HEK293 (cell line): ENCODE measurements around the gene MTRF1L.

ENCODE experiments used
- CTCF ChIA-PET: fragments of 350-600 bp; formaldehyde crosslinking; extraction: SDS; loops from one replicate; lab custom pipeline; 2021; ENCODE audit warnings: antibody characterized with exemption; lab: Yijun Ruan, JAX
- POLR2A ChIA-PET: fragments of 300-600 bp; formaldehyde crosslinking; extraction: SDS; loops from one replicate; lab custom pipeline; 2020; ENCODE audit warnings: antibody characterized with exemption, inconsistent platforms; lab: Yijun Ruan, JAX
- H3K27ac ChIP-seq: fragments of 200-500 bp; sonication (Bioruptor generic); 2 replicates; pipeline ENCODE4 v1.5.1; 2014; ENCODE audit warnings: low read depth, low read length, control low read depth, inconsistent platforms; ENCODE audit errors: extremely low read depth
- H3K36me3 ChIP-seq, 2 experiments: fragments of 200-500 bp in 1 of 2; sonication (Bioruptor generic) in 1 of 2; 1 replicate in 1 of 2; 2 replicates in 1 of 2; pipeline ENCODE4 v1.5.1; 2014 to 2017; ENCODE audit warnings: inconsistent platforms in 2 of 2, low read length in 2 of 2; ENCODE audit not compliant: control insufficient read depth in 2 of 2, insufficient read depth in 1 of 2
- H3K4me1 ChIP-seq: fragments of 200-500 bp; sonication (Bioruptor generic); 2 replicates; pipeline ENCODE4 v1.5.1; 2014; ENCODE audit warnings: mild to moderate bottlenecking, low read length, inconsistent platforms; ENCODE audit not compliant: control insufficient read depth, insufficient read depth
- H3K4me3 ChIP-seq: 2 replicates; pipeline ENCODE4 v1.5.1; 2011; ENCODE audit warnings: low read depth, mild to moderate bottlenecking, control low read depth, low read length, moderate library complexity
- H3K9me3 ChIP-seq: fragments of 200-500 bp; sonication (Bioruptor generic); 2 replicates; pipeline ENCODE4 v1.5.1; 2014; ENCODE audit warnings: low read depth, low read length, inconsistent platforms; ENCODE audit not compliant: control insufficient read depth, insufficient read depth
- BCL11B ChIP-seq: fragments of 450-650 bp; formaldehyde crosslinking; IDR thresholded peaks from 2 replicates; pipeline ENCODE4 v1.5.1; 2016; ENCODE audit warnings: low read depth, missing biosample characterization, missing genetic modification characterization
- GLIS1 ChIP-seq: fragments of 450-650 bp; formaldehyde crosslinking; IDR thresholded peaks from 2 replicates; pipeline ENCODE4 v1.5.1; 2016; ENCODE audit warnings: missing biosample characterization, missing genetic modification characterization
- KLF16 ChIP-seq: fragments of 450-650 bp; formaldehyde crosslinking; IDR thresholded peaks from 2 replicates; pipeline ENCODE4 v1.5.1; 2017; ENCODE audit warnings: missing biosample characterization, missing genetic modification characterization
- SCRT2 ChIP-seq: fragments of 450-650 bp; formaldehyde crosslinking; IDR thresholded peaks from 2 replicates; pipeline ENCODE4 v1.5.1; 2016; ENCODE audit warnings: missing biosample characterization, missing genetic modification characterization
- YY2 ChIP-seq: fragments of 450-650 bp; formaldehyde crosslinking; IDR thresholded peaks from 2 replicates; pipeline ENCODE4 v1.5.1; 2016; ENCODE audit warnings: missing biosample characterization, missing genetic modification characterization
- ZBTB48 ChIP-seq: fragments of 450-650 bp; formaldehyde crosslinking; IDR thresholded peaks from 2 replicates; pipeline ENCODE4 v1.5.1; 2016; ENCODE audit warnings: missing biosample characterization, missing genetic modification characterization
- ZFP3 ChIP-seq: fragments of 450-650 bp; formaldehyde crosslinking; IDR thresholded peaks from 2 replicates; pipeline ENCODE4 v1.5.1; 2016; ENCODE audit warnings: low read depth, missing biosample characterization, missing genetic modification characterization
- ZNF19 ChIP-seq: fragments of 450-650 bp; formaldehyde crosslinking; IDR thresholded peaks from 2 replicates; pipeline ENCODE4; 2016; ENCODE audit warnings: missing biosample characterization, missing genetic modification characterization, low read depth
- ZNF202 ChIP-seq: fragments of 450-650 bp; formaldehyde crosslinking; IDR thresholded peaks from 2 replicates; pipeline ENCODE4 v1.5.1; 2016; ENCODE audit warnings: missing biosample characterization, missing genetic modification characterization, borderline replicate concordance
- ZNF292 ChIP-seq: fragments of 450-650 bp; formaldehyde crosslinking; IDR thresholded peaks from 2 replicates; pipeline ENCODE4 v1.5.1; 2016; ENCODE audit warnings: low read depth, missing biosample characterization, missing genetic modification characterization, borderline replicate concordance
- ZNF394 ChIP-seq: fragments of 450-650 bp; formaldehyde crosslinking; IDR thresholded peaks from 2 replicates; pipeline ENCODE4 v1.5.1; 2016; ENCODE audit warnings: missing biosample characterization, missing genetic modification characterization, mild to moderate bottlenecking, moderate library complexity, borderline replicate concordance
- ZNF501 ChIP-seq: fragments of 450-650 bp; formaldehyde crosslinking; IDR thresholded peaks from 2 replicates; pipeline ENCODE4 v1.5.1; 2016; ENCODE audit warnings: missing biosample characterization, missing genetic modification characterization
- ZNF560 ChIP-seq: fragments of 450-650 bp; formaldehyde crosslinking; IDR thresholded peaks from 2 replicates; pipeline ENCODE4 v1.5.1; 2017; ENCODE audit warnings: missing biosample characterization, missing genetic modification characterization, borderline replicate concordance
- ZNF624 ChIP-seq: fragments of 450-650 bp; formaldehyde crosslinking; IDR thresholded peaks from 2 replicates; pipeline ENCODE4 v1.5.1; 2017; ENCODE audit warnings: missing biosample characterization, missing genetic modification characterization
- ZNF658 ChIP-seq: fragments of 450-650 bp; formaldehyde crosslinking; IDR thresholded peaks from 2 replicates; pipeline ENCODE4; 2016; ENCODE audit warnings: missing biosample characterization, missing genetic modification characterization
- ZNF792 ChIP-seq: fragments of 450-650 bp; formaldehyde crosslinking; IDR thresholded peaks from 2 replicates; pipeline ENCODE4 v1.5.1; 2016; ENCODE audit warnings: missing biosample characterization, missing genetic modification characterization
- TF ChIP-seq, protein P1 (sequence below): fragments of 450-650 bp; formaldehyde crosslinking; IDR thresholded peaks from 2 replicates; pipeline ENCODE4 v1.5.1; 2016; ENCODE audit warnings: missing biosample characterization, missing genetic modification characterization, borderline replicate concordance
- TF ChIP-seq, protein P2 (sequence below): fragments of 450-650 bp; formaldehyde crosslinking; optimal IDR thresholded peaks from 2 replicates; pipeline ENCODE3; 2016; ENCODE audit warnings: missing biosample characterization, mild to moderate bottlenecking, missing genetic modification characterization
- TF ChIP-seq, protein P3 (sequence below): fragments of 450-650 bp; formaldehyde crosslinking; IDR thresholded peaks from 2 replicates; pipeline ENCODE4 v1.5.1; 2016; ENCODE audit warnings: missing biosample characterization, missing genetic modification characterization
- TF ChIP-seq, protein P4 (sequence below): fragments of 450-650 bp; formaldehyde crosslinking; IDR thresholded peaks from 2 replicates; pipeline ENCODE4 v1.5.1; 2016; ENCODE audit warnings: missing biosample characterization, missing genetic modification characterization

MTRF1L gene

DNA sequence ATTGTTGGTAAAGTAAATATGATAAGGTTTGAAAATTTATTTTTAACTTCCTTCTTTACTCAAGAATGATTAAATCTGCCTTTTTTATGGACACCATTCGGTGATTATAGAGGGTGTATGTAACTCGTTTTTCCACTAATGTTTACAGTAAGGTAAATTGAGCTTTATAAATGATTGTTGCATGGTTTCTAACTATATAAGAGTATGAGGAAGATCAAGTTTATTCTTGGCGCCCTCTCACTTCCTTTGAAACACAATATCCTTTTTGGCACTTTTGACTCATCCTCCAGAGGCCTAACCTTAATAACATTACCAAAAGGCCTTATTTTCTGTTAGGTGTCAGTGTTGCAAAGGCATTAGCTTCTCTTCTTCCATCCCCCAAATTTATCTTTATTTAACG is 41.8 kb upstream of the MTRF1L start:
- Histone ChIP-seq H3K4me3 (no peak overlapping the region), H3K27ac (no peak overlapping the region), H3K9me3 (no peaks in the 10 kb centered on the region), H3K36me3 (peaks cover 0 to 20% of the 10 kb centered on the region in 2 experiments; a peak in 1 of 3 replicates), H3K4me1 (no peaks in the 10 kb centered on the region)
- TF ChIP-seq, protein P1, sequence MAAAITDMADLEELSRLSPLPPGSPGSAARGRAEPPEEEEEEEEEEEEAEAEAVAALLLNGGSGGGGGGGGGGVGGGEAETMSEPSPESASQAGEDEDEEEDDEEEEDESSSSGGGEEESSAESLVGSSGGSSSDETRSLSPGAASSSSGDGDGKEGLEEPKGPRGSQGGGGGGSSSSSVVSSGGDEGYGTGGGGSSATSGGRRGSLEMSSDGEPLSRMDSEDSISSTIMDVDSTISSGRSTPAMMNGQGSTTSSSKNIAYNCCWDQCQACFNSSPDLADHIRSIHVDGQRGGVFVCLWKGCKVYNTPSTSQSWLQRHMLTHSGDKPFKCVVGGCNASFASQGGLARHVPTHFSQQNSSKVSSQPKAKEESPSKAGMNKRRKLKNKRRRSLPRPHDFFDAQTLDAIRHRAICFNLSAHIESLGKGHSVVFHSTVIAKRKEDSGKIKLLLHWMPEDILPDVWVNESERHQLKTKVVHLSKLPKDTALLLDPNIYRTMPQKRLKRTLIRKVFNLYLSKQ (tag by site-specific recombination) = no peak
- no peak for TF ChIP-seq ZNF501 (tag by site-specific recombination)
- TF ChIP-seq ZNF624 = no peak
- TF ChIP-seq ZNF792 (tag by site-specific recombination) = no peak
- no peak for TF ChIP-seq BCL11B
- TF ChIP-seq, protein P2, sequence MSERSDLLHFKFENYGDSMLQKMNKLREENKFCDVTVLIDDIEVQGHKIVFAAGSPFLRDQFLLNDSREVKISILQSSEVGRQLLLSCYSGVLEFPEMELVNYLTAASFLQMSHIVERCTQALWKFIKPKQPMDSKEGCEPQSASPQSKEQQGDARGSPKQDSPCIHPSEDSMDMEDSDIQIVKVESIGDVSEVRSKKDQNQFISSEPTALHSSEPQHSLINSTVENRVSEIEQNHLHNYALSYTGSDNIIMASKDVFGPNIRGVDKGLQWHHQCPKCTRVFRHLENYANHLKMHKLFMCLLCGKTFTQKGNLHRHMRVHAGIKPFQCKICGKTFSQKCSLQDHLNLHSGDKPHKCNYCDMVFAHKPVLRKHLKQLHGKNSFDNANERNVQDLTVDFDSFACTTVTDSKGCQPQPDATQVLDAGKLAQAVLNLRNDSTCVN (tag by site-specific recombination) = no peak
- no peak for TF ChIP-seq ZNF19
- TF ChIP-seq ZFP3 = no peak
- no peak for TF ChIP-seq ZNF560
- no peak for TF ChIP-seq YY2 (tag by site-specific recombination)
- TF ChIP-seq, protein P3, sequence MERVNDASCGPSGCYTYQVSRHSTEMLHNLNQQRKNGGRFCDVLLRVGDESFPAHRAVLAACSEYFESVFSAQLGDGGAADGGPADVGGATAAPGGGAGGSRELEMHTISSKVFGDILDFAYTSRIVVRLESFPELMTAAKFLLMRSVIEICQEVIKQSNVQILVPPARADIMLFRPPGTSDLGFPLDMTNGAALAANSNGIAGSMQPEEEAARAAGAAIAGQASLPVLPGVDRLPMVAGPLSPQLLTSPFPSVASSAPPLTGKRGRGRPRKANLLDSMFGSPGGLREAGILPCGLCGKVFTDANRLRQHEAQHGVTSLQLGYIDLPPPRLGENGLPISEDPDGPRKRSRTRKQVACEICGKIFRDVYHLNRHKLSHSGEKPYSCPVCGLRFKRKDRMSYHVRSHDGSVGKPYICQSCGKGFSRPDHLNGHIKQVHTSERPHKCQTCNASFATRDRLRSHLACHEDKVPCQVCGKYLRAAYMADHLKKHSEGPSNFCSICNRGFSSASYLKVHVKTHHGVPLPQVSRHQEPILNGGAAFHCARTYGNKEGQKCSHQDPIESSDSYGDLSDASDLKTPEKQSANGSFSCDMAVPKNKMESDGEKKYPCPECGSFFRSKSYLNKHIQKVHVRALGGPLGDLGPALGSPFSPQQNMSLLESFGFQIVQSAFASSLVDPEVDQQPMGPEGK (tag by site-specific recombination) = no peak
- no peak for TF ChIP-seq ZNF394 (tag by site-specific recombination)
- ChIA-PET CTCF (no interaction called here), POLR2A (no interaction called here)

DNA sequence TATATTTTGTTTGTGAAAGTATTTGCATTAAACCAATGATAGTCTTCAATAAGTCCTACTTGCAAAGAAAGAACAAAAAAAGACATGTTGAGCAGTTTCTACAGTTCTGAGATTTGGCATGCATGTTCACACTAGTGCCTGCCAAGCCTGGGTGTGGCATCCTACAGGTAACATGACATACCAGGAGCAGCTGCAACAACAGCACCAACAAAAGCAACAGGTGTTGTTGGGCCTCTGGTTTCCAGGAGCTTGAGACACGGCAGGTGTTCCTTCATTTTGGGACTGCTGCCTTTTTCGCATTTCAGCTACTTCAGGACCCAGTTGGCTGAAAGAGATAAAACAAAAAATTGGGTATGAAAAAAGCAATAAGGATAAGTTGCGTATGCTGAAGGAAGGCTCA is 41.2 kb upstream of the MTRF1L start:
- no peaks in the 10 kb centered on the region for H3K9me3 ChIP-seq
- no peak overlapping the region for H3K27ac ChIP-seq
- ChIA-PET CTCF (interaction anchor here (0.6 kb wide), 2 partner anchors 19 to 64 kb away, joined by 3 read pairs; no protein-coding TSS in a partner anchor), POLR2A (no interaction called here)
- peaks cover 0 to 23% of the 10 kb centered on the region in 2 experiments; a peak in 1 of 3 replicates for H3K36me3 ChIP-seq
- no peaks in the 10 kb centered on the region for H3K4me1 ChIP-seq
- TF ChIP-seq ZBTB48 (tag by site-specific recombination) (no peak), KLF16 (no peak), ZNF292 (tag by site-specific recombination) (no peak), ZNF202 (tag by site-specific recombination) (no peak), SCRT2 (tag by site-specific recombination) (peak; percentile 77), ZNF658 (no peak), GLIS1 (no peak)
- TF ChIP-seq, protein P4, sequence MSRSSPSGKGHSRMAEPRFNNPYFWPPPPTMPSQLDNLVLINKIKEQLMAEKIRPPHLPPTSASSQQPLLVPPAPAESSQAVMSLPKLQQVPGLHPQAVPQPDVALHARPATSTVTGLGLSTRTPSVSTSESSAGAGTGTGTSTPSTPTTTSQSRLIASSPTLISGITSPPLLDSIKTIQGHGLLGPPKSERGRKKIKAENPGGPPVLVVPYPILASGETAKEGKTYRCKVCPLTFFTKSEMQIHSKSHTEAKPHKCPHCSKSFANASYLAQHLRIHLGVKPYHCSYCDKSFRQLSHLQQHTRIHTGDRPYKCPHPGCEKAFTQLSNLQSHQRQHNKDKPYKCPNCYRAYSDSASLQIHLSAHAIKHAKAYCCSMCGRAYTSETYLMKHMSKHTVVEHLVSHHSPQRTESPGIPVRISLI = no peak
- H3K4me3 ChIP-seq = no peak overlapping the region
